Tibial artery (tissue), 4 donors: Measurements from ENCODE around the gene LMOD1.
"Not testable (repeated sequence)": the region's sequence is repeated elsewhere in the genome, so short reads cannot be mapped to it uniquely, and the experiment has no call there.

Source experiments
- DNase-seq, 2 donors: peaks; one replicate each; pipeline ENCODE4 v3.0.0-alpha.2; 2019
- H3K27ac ChIP-seq, 2 donors: fragments of 200-600 bp; sonication (generic) in 1 of 2; 1 replicate in 1 of 2; 2 replicates in 1 of 2; pipeline ENCODE4 v1.5.1; 2018 to 2019; ENCODE audit warnings: mild to moderate bottlenecking in 1 of 2
- H3K27me3 ChIP-seq, 2 donors: fragments of 200-600 bp; sonication (generic) in 1 of 2; one replicate each; pipeline versions ENCODE4 v1.5.1 to v1.6.0; 2016 to 2019
- H3K36me3 ChIP-seq, 3 donors: fragments of 200-600 bp; sonication (generic) in 2 of 3; one replicate each; pipeline ENCODE4 v1.5.1; 2016 to 2019; ENCODE audit warnings: mild to moderate bottlenecking in 2 of 3
- H3K4me1 ChIP-seq, 4 donors: fragments of 200-600 bp; sonication (generic) in 2 of 4; 1 replicate in 3 of 4; 2 replicates in 1 of 4; pipeline ENCODE4 v1.5.1; 2016 to 2019
- H3K4me3 ChIP-seq, 2 donors: fragments of 200-600 bp; sonication (generic) in 1 of 2; 1 replicate in 1 of 2; 2 replicates in 1 of 2; pipeline ENCODE4 v1.5.1; 2018 to 2019; ENCODE audit warnings: mild to moderate bottlenecking in 2 of 2
- H3K9me3 ChIP-seq, 3 donors: fragments of 200-600 bp; sonication (generic) in 1 of 3; one replicate each; pipeline ENCODE4 v1.5.1; 2016 to 2019
- CTCF ChIP-seq, 2 experiments: fragments of 200-600 bp in 1 of 2; fragments of 450-650 bp in 1 of 2; IDR thresholded peaks; one replicate each; pipeline ENCODE4 v1.5.1; 2017 to 2019; ENCODE audit warnings: antibody characterized with exemption in 2 of 2, mild to moderate bottlenecking in 1 of 2, moderate library complexity in 1 of 2
- intact Hi-C: fragments of 100-400 bp; cut with DNase I; formaldehyde crosslinking; loops from one replicate; pipeline ENCODE4 v1.15.0; 2023; ENCODE audit warnings: low total_unique reads

LMOD1 gene

DNA sequence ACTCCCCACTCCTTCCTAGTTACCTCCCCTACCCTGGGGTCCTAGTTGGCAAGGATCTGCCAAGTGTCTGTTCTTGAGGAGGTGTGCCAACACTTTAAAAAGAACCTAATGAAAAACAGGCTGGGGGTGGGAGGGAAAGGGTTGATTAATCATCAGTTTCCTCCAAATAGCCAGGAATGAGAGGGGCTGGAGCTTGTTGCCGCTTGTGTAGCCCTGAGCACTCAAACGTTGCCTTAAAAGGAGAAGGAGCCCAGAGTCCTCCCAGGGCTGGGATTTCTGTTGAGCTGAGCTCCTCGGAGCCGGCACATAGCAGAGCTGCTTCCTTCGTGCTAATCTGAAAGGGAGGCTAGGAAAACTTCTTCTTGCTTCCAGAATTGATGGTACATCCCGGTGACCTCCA lies 41.8 kb downstream of the LMOD1 start:
- Histone ChIP-seq H3K9me3 (no peaks in the 10 kb centered on the region), H3K4me1 (peaks cover 10 to 98% (median 92%) of the 10 kb centered on the region in 4 donors), H3K36me3 (peaks cover 18 to 38% (median 18%) of the 10 kb centered on the region in 3 donors), H3K27ac (peak overlapping the region; percentile 92 to 94), H3K4me3 (no peak overlapping the region), H3K27me3 (no peaks in the 10 kb centered on the region)
- no peak for TF ChIP-seq CTCF (IDR thresholded peaks at IDR 0.05)
- intact Hi-C loops, result no loop called here
- DNase-seq, result peak; percentile 73 to 91

- Histone ChIP-seq H3K4me3 (no peak overlapping the region), H3K9me3 (no peaks in the 10 kb centered on the region), H3K36me3 (peaks cover 19 to 43% (median 24%) of the 10 kb centered on the region in 3 donors), H3K27me3 (no peaks in the 10 kb centered on the region), H3K4me1 (peaks cover 10 to 98% (median 92%) of the 10 kb centered on the region in 4 donors), H3K27ac (peak overlapping the region; percentile 92 to 94)
- intact Hi-C loops, result no loop called here
- DNase-seq, result peak; percentile 86 to 92
- no peak for TF ChIP-seq CTCF (IDR thresholded peaks at IDR 0.05)
Measured at GRCh38 chr1:201903135-201903534, 43.2 kb downstream of the LMOD1 start.

- no peaks in the 10 kb centered on the region for H3K9me3 ChIP-seq
- peaks cover 28 to 42% (median 33%) of the 10 kb centered on the region in 3 donors for H3K36me3 ChIP-seq
- no peak for TF ChIP-seq CTCF (IDR thresholded peaks at IDR 0.05)
- H3K27ac ChIP-seq, result peak overlapping the region; percentile 92 to 94
- H3K4me1 ChIP-seq, result peaks cover 10 to 98% (median 91%) of the 10 kb centered on the region in 4 donors
- DNase-seq, result no peak
- H3K4me3 ChIP-seq, result no peak overlapping the region
- H3K27me3 ChIP-seq, result no peaks in the 10 kb centered on the region
- intact Hi-C loops, result no loop called here
Measured at GRCh38 chr1:201902198-201902597, 44.1 kb downstream of the LMOD1 start.

DNA sequence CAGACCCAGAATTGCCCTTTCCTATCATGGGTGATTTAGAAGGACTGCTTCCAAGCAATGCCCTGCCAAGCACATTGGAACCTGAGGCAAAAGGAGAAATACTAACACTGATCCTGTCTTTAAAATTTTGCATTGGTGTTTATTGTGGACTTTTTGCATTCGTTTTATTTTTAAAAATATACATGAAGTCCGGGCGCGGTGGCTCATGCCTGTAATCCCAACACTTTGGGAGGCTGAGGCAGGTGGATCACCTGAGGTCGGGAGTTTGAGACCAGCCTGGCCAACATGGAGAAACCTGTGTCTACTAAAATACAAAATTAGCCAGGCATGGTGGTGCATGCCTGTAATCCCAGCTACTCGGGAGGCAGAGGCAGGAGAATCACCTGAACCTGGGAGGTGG lies 45.3 kb downstream of the LMOD1 start:
- peaks cover 10 to 98% (median 91%) of the 10 kb centered on the region in 4 donors for H3K4me1 ChIP-seq
- H3K27me3 ChIP-seq, intact Hi-C loops, H3K9me3 ChIP-seq, DNase-seq, H3K4me3 ChIP-seq: not testable (repeated sequence)
- H3K27ac ChIP-seq, result peak overlapping the region; percentile 76 to 95
- H3K36me3 ChIP-seq, result peaks cover 39 to 44% (median 44%) of the 10 kb centered on the region in 3 donors

- peak overlapping the region; percentile 76 to 95 for H3K27ac ChIP-seq
- no peak for TF ChIP-seq CTCF (IDR thresholded peaks at IDR 0.05)
- peaks cover 10 to 97% (median 90%) of the 10 kb centered on the region in 4 donors for H3K4me1 ChIP-seq
- no peaks in the 10 kb centered on the region for H3K9me3 ChIP-seq
- DNase-seq, result peak in 1 of 2 donors; percentile 84
- peaks cover 38 to 44% (median 39%) of the 10 kb centered on the region in 3 donors for H3K36me3 ChIP-seq
- H3K4me3 ChIP-seq, result no peak overlapping the region
- intact Hi-C loops, result no loop called here
- no peaks in the 10 kb centered on the region for H3K27me3 ChIP-seq
Measured at GRCh38 chr1:201900476-201900875, 45.9 kb downstream of the LMOD1 start.

GRCh38 chr1:201899683-201900429 lies 46.5 kb downstream of the LMOD1 start:
- Histone ChIP-seq H3K9me3 (no peaks in the 10 kb centered on the region), H3K4me1 (peaks cover 10 to 97% (median 90%) of the 10 kb centered on the region in 4 donors), H3K4me3 (no peak overlapping the region), H3K27me3 (no peaks in the 10 kb centered on the region), H3K36me3 (peaks cover 37 to 44% (median 39%) of the 10 kb centered on the region in 3 donors), H3K27ac (peak overlapping the region; percentile 76 to 95)
- intact Hi-C loops, result loop anchor here (5.0 kb wide), 2 partner anchors 42 to 72 kb away; no protein-coding TSS in a partner anchor
- no peak for DNase-seq
- TF ChIP-seq CTCF (IDR thresholded peaks at IDR 0.05), result no peak
